Hepatocyte (in vitro differentiated cells): ENCODE data around the gene SLC6A11. TPM values are rescaled to one million over a fixed set of nuclear protein-coding genes. Genes with fewer than 3 reads are reported as not detected.

ENCODE experiments used
- polyA plus RNA-seq: library from polyadenylated mRNA; unstranded; fragments of >200 nt; fragmentation: Nextera tagmentation; extraction: Ambion mirVana; gene quantifications from 2 replicates; pipeline ENCODE4 v1.2.1, GENCODE V29; 2016
- total RNA-seq: library from RNA; depleted of rRNA; stranded (reverse); fragments of >200 nt; gene quantifications from 2 replicates; pipeline ENCODE4 v1.2.3, GENCODE V29; 2014

Gene SLC6A11
- total and polyA plus RNA-seq, 2 experiments from 2014 or later = 1.5 to 1.7 TPM

Other genes with a start within 250 kb of the SLC6A11 start
- 3.9 and 5.7 TPM in 2 replicates for gene SLC6A1, start 176.5 kb downstream of the SLC6A11 start, total RNA-seq
- gene SLC6A1, start 176.5 kb downstream of the SLC6A11 start, polyA plus RNA-seq = 1.7 and 3.6 TPM in 2 replicates